ENCODE measurements around the gene SLC35F1.

The SLC35F1 gene

GRCh38 chr6:117906507-117906957, 532 bp upstream of the SLC35F1 start:
- DNase-seq (ENCODE audit: low read depth, low spot score) = no peak
- CTCF ChIA-PET = no interaction called here
- POLR2A ChIA-PET = no interaction called here

GRCh38 chr6:117907601-117908245, 659 bp downstream of the SLC35F1 start:
- no peak for DNase-seq (ENCODE audit: low read depth, low spot score)
- ChIA-PET CTCF (no interaction called here), POLR2A (no interaction called here)
- H3K4me3 ChIP-seq (ENCODE audit: low read depth, low read length) = peak overlapping the region; percentile 36
- no peak for TF ChIP-seq CTCF (IDR thresholded peaks at IDR 0.05; ENCODE audit: insufficient read depth, low read length, missing control alignments)

More at GRCh38 chr6:117906507-117906957, 532 bp upstream of the SLC35F1 start:
- no peak for TF ChIP-seq CTCF (IDR thresholded peaks at IDR 0.05; ENCODE audit: insufficient read depth, low read length, missing control alignments)
- H3K4me3 ChIP-seq (ENCODE audit: low read depth, low read length) = peak overlapping the region; percentile 51

- DNase-seq (ENCODE audit: low read depth, low spot score) = no peak
- POLR2A ChIA-PET = no interaction called here
Observed at GRCh38 chr6:117908246-117909068, 1.4 kb downstream of the SLC35F1 start.

GRCh38 chr6:117909638-117910037, 2.6 kb downstream of the SLC35F1 start:
- DNase-seq (ENCODE audit: low read depth, low spot score) = no peak
- ChIA-PET CTCF (no interaction called here), POLR2A (no interaction called here)
- no peak for TF ChIP-seq CTCF (IDR thresholded peaks at IDR 0.05; ENCODE audit: insufficient read depth, low read length, missing control alignments)
- no peak overlapping the region for H3K4me3 ChIP-seq (ENCODE audit: low read depth, low read length)

More at GRCh38 chr6:117908246-117909068, 1.4 kb downstream of the SLC35F1 start:
- no peak for TF ChIP-seq CTCF (IDR thresholded peaks at IDR 0.05; ENCODE audit: insufficient read depth, low read length, missing control alignments)
- CTCF ChIA-PET = no interaction called here
- H3K4me3 ChIP-seq (ENCODE audit: low read depth, low read length) = peak overlapping the region; percentile 12; the same call in 1 of the 2 replicates

GRCh38 chr6:117910549-117910948, 3.5 kb downstream of the SLC35F1 start:
- no peak overlapping the region for H3K4me3 ChIP-seq (ENCODE audit: low read depth, low read length)
- ChIA-PET POLR2A (no interaction called here), CTCF (no interaction called here)
- no peak for TF ChIP-seq CTCF (IDR thresholded peaks at IDR 0.05; ENCODE audit: insufficient read depth, low read length, missing control alignments)
- no peak for DNase-seq (ENCODE audit: low read depth, low spot score)

- TF ChIP-seq CTCF (IDR thresholded peaks at IDR 0.05; ENCODE audit: insufficient read depth, low read length, missing control alignments) = no peak
- ChIA-PET POLR2A (no interaction called here), CTCF (no interaction called here)
- DNase-seq (ENCODE audit: low read depth, low spot score) = no peak
- no peak overlapping the region for H3K4me3 ChIP-seq (ENCODE audit: low read depth, low read length)
Observed at GRCh38 chr6:117911150-117911549, 4.1 kb downstream of the SLC35F1 start.
